ENCODE measurements around the gene ARMCX1.

- TF ChIP-seq POLR2AphosphoS5 (IDR thresholded peaks at IDR 0.05; ENCODE audit: borderline replicate concordance, low read depth, low read length) (no peak), FOXP2 (optimal IDR thresholded peaks at IDR 0.05; ENCODE audit: control extremely low read depth, extremely low read length, insufficient read depth) (no peak), EZH2 (IDR thresholded peaks at IDR 0.05) (no peak)
Observed at GRCh38 chrX:101564651-101565050, 14.3 kb downstream of the ARMCX1 start.

All from SK-N-MC (cell line).